Gastroesophageal sphincter (tissue), 4 donors: ENCODE results near the gene IGF2. TPM values are rescaled to one million over a fixed set of nuclear protein-coding genes. Genes with fewer than 3 reads are reported as not detected.

Experiments
- ATAC-seq: fragments of 150-250 bp; one replicate; pipeline ENCODE4 v1.9.1; 2016; ENCODE audit warnings: mild to moderate bottlenecking, moderate library complexity
- H3K27ac ChIP-seq, 4 donors: fragments of 200-600 bp; sonication (generic) in 3 of 4; 1 replicate in 3 of 4; 2 replicates in 1 of 4; pipeline ENCODE4 v1.5.1; 2016 to 2019
- H3K27me3 ChIP-seq: fragments of 200-600 bp; sonication (generic); one replicate; pipeline ENCODE4 v1.5.1; 2019
- H3K36me3 ChIP-seq, 2 donors: fragments of 200-600 bp; sonication (generic); one replicate each; pipeline ENCODE4 v1.5.1; 2019; ENCODE audit warnings: control low read depth in 1 of 2
- H3K4me1 ChIP-seq, 3 donors: fragments of 200-600 bp; sonication (generic); 1 replicate in 2 of 3; 2 replicates in 1 of 3; pipeline ENCODE4 v1.5.1; 2016 to 2019; ENCODE audit warnings: control low read depth in 2 of 3
- H3K4me3 ChIP-seq, 2 donors: fragments of 200-600 bp; sonication (generic); one replicate each; pipeline ENCODE4 v1.5.1; 2019; ENCODE audit warnings: mild to moderate bottlenecking in 1 of 2, moderate library complexity in 1 of 2
- H3K9me3 ChIP-seq, 3 donors: fragments of 200-600 bp; sonication (generic); one replicate each; pipeline ENCODE4 v1.5.1; 2017 to 2019; ENCODE audit warnings: control low read depth in 2 of 3
- CTCF ChIP-seq, 4 experiments: fragments of 200-600 bp in 2 of 4; fragments of 450-650 bp in 2 of 4; sonication (generic) in 1 of 4; IDR thresholded peaks; one replicate each; pipeline ENCODE4 v1.5.1; 2017 to 2019; ENCODE audit warnings: antibody characterized with exemption in 4 of 4, mild to moderate bottlenecking in 2 of 4, moderate library complexity in 2 of 4
- EP300 ChIP-seq: sonication (generic); formaldehyde crosslinking; IDR thresholded peaks from one replicate; pipeline ENCODE4 v1.6.1; 2017; ENCODE audit warnings: antibody characterized with exemption, mild to moderate bottlenecking
- POLR2A ChIP-seq, 2 donors: fragments of 450-650 bp; IDR thresholded peaks; one replicate each; pipeline ENCODE4 v1.6.1; 2017; ENCODE audit warnings: antibody characterized with exemption in 2 of 2, mild to moderate bottlenecking in 2 of 2, moderate library complexity in 1 of 2
- POLR2AphosphoS5 ChIP-seq: sonication (generic); formaldehyde crosslinking; IDR thresholded peaks from one replicate; pipeline ENCODE4 v1.6.1; 2017; ENCODE audit warnings: antibody characterized with exemption
- WGBS, 2 donors: methylation state at CpG; one replicate each; pipeline ENCODE4 v1.1.5; 2018; ENCODE audit warnings: low coverage in 1 of 2; 5-methylcytosine and 5-hydroxymethylcytosine counted together
- total RNA-seq, 4 donors: library from RNA; depleted of rRNA; stranded (reverse); fragments of >200 nt; gene quantifications; one replicate each; pipeline ENCODE4 v1.1.0, GENCODE V29; 2016

IGF2 gene
- total RNA-seq, 4 donors from 2014 or later: 8.7 to 49.5 (median 28.7) TPM

DNA sequence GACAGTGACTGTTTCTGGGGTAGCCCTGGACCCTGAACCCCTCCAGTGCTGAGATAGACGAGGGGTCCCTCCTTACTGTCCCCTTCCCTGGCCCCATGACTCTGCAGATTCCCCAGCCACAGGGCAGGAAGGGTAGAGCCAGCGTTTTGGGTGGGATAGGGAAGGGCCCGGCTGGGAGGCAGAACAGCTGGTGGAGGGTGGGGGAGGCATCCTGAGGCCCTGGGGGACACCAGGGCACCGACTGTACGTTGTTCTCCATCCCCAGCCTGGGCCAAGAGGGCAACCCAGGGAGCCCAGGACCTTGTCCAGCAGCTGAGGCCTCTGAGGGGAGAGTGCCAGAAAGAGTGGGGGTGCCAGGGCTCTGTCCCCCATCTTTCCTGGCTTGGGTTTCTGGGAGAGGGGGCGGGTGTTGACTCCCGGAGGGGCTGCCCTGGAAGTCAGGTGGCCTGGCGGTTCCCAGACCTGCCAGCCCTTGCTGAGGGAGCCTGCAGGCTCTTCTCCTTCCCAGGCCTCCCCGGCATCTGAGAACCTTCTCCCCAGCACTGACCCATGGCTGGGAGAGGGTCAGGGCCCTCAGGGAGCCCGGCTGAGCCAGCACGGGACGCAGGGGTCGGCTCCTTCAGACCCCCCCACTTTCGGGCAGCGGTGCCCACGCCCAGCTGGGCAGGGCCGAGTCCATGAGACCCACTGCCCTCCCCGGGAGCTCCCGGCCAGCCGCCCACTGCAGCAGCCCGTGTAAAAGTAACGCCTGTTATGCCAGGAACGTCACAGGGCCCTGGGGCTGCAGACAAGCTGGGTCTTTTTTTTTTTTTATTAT is 30.3 kb downstream of the IGF2 start:
- Histone ChIP-seq H3K4me1 (no peaks in the 10 kb centered on the region), H3K36me3 (no peaks in the 10 kb centered on the region), H3K4me3 (no peak overlapping the region), H3K27ac (peak overlapping the region in 2 of 4 donors; percentile 24 to 33), H3K9me3 (peaks cover 0 to 6% (median 0%) of the 10 kb centered on the region in 3 donors), H3K27me3 (peaks cover 17% of the 10 kb centered on the region)
- ATAC-seq: no peak
- WGBS, 2 donors: 68% methylated on average over 3 of the region's 23 CpGs; no CpG with 5 or more reads in 1 of the 2 donors
- TF ChIP-seq CTCF (IDR thresholded peaks at IDR 0.05) (no peak), EP300 (no peak), POLR2AphosphoS5 (no peak), POLR2A (IDR thresholded peaks at IDR 0.05) (no peak)

DNA sequence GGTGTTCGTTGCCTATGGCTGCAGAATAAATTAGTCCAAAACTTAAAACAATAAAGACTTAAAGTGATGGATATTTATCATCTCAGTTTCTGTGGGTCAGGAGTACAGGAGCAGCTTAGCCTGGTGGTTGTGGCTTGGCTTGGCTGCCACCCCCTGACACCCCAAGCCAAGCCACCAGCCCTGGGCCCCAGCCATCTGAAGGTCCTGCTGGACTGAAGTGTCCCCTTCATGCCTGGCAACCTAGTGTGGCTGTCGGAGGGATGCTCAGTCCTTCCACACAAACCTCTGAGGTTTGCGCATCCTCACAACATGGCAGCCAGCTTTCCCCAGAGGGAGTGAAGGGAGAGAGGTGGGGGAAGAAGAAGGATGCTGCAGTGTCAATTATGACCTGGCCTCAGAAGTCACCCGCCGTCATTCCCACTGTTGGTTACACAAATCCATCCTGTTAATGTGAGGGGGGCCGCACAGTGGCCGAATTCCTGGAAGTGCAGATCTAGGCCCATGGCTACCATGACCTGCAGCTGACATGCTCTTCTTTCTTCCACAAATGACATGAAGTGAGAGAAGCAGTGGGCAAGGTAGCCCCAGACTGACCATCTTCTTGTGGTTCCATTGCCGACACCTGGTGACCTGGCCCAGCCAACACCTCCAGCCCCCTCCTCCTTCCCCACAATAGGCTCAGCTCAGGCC is 31.1 kb downstream of the IGF2 start:
- Histone ChIP-seq H3K9me3 (peaks cover 0 to 6% (median 0%) of the 10 kb centered on the region in 3 donors), H3K4me3 (no peak overlapping the region), H3K27me3 (peaks cover 23% of the 10 kb centered on the region), H3K4me1 (no peaks in the 10 kb centered on the region), H3K36me3 (no peaks in the 10 kb centered on the region), H3K27ac (no peak overlapping the region)
- ATAC-seq: no peak
- TF ChIP-seq POLR2AphosphoS5 (no peak), CTCF (IDR thresholded peaks at IDR 0.05) (no peak), EP300 (no peak), POLR2A (IDR thresholded peaks at IDR 0.05) (no peak)
- WGBS, 2 donors: 80% methylated on average over 1 of the region's 8 CpGs; no CpG with 5 or more reads in 1 of the 2 donors

- ATAC-seq: no peak
- H3K4me3 ChIP-seq: no peak overlapping the region
- WGBS, 2 donors: 92% methylated on average over 2 of the region's 4 CpGs; no CpG with 5 or more reads in 1 of the 2 donors
- peaks cover 0 to 6% (median 0%) of the 10 kb centered on the region in 3 donors for H3K9me3 ChIP-seq
- H3K36me3 ChIP-seq: no peaks in the 10 kb centered on the region
- no peak overlapping the region for H3K27ac ChIP-seq
- TF ChIP-seq POLR2AphosphoS5 (no peak), POLR2A (IDR thresholded peaks at IDR 0.05) (no peak), CTCF (IDR thresholded peaks at IDR 0.05) (no peak), EP300 (no peak)
- no peaks in the 10 kb centered on the region for H3K4me1 ChIP-seq
- H3K27me3 ChIP-seq: peaks cover 23% of the 10 kb centered on the region
These were observed 31.7 kb downstream of the IGF2 start for GRCh38 chr11:2107521-2107920.

GRCh38 chr11:2106583-2107209 is 32.5 kb downstream of the IGF2 start:
- TF ChIP-seq EP300: no peak
- 80 to 90% methylated on average over 1 of the region's 1 CpG for WGBS, 2 donors
- no peaks in the 10 kb centered on the region for H3K36me3 ChIP-seq
- no peak overlapping the region for H3K4me3 ChIP-seq
- no peak for ATAC-seq
- peaks cover 0 to 6% (median 0%) of the 10 kb centered on the region in 3 donors for H3K9me3 ChIP-seq
- peaks cover 23% of the 10 kb centered on the region for H3K27me3 ChIP-seq
- H3K4me1 ChIP-seq: no peaks in the 10 kb centered on the region
- H3K27ac ChIP-seq: no peak overlapping the region

DNA sequence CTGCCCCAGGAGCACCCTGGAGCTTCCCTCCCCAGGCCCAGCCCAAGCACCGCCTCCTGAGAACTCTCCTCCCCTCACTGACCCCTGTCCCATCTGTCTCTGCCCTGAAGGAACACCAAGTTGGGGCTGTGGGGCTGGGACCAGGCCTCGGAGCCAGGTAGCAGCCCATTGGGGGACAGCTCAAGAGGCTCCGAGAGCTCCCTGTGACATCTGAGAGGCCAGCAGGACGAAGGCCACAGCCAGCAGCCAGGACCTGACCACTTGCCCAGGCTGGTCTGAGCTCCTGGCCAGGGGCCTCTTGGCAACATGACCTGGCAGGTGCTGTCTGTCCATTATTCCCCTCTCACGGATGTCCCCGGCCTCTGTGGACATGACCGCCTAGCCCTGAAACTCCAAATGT is 33.7 kb downstream of the IGF2 start:
- no peak overlapping the region for H3K4me3 ChIP-seq
- no peaks in the 10 kb centered on the region for H3K36me3 ChIP-seq
- H3K27me3 ChIP-seq: peaks cover 28% of the 10 kb centered on the region
- no peak overlapping the region for H3K27ac ChIP-seq
- no peaks in the 10 kb centered on the region for H3K4me1 ChIP-seq
- ATAC-seq: no peak
- 69 to 100% methylated on average over 1 to 3 of the region's 7 CpGs for WGBS, 2 donors
- H3K9me3 ChIP-seq: peaks cover 0 to 6% (median 0%) of the 10 kb centered on the region in 3 donors
- TF ChIP-seq POLR2AphosphoS5 (no peak), POLR2A (IDR thresholded peaks at IDR 0.05) (no peak), EP300 (no peak), CTCF (IDR thresholded peaks at IDR 0.05) (no peak)
